DMS79 (cell line): ENCODE measurements around the gene KIRREL3.

Experiments
- DNase-seq: peaks from one replicate; lab custom pipeline; 2025; lab: John Stamatoyannopoulos, UW

Gene KIRREL3

DNA sequence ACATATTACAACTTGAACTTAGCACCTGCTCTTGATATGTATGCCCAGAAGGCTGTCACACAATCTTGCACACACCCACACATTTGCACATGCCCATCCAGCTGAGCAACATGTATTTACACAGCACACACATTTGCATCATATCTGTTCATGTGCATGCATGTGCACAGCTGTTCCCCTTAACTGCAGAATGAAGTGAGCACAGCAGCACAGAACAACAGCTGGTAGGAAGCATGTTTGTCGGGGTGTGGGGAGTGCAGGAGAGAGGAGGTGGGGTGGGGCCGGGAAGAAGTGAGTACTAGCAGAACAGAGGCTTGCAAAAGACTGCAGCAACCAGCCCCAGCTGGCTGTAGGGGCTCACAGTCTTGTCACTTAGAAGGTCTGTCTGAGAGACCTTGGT lies 296.5 kb downstream of the KIRREL3 start:
- no peak for DNase-seq

DNA sequence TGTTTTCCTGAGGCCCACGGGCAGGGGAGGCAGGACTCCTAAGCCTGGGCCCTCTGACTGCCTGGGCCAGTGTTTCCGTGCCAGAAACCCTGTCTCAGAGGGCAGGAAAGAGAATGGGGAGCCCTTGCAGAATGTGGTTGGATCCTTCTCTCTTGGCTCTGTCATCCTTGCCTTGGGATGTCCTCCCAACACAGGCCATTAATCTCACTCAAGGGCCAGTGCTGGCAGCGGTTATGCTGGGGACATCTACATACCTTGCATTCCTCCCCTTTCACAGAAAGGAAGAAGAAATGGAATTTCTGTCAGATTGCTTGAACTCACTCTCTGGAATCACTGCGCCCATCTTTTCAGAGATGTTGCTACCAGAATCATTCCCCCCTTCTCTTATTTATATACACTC lies 296.9 kb downstream of the KIRREL3 start:
- no peak for DNase-seq

DNA sequence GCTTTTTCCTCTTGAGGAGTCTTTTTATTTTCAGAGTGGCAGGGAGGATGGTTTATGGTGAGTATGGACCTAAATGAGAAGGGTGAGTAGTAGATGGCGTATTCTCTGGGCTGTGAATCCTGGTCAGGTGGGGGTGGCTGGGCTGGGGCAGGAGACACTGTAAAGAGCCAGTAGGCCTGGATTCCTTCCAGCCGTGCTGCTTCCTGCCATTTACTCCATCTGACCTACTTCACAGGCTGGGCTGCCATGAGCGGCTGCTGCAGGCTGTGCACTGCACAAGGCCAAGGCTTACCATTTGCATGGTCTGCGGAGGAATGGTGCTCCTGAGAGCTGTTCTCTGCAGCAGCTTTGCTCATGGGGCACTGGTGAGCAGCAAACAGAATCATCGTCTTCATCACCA lies 297.6 kb downstream of the KIRREL3 start:
- no peak for DNase-seq

DNA sequence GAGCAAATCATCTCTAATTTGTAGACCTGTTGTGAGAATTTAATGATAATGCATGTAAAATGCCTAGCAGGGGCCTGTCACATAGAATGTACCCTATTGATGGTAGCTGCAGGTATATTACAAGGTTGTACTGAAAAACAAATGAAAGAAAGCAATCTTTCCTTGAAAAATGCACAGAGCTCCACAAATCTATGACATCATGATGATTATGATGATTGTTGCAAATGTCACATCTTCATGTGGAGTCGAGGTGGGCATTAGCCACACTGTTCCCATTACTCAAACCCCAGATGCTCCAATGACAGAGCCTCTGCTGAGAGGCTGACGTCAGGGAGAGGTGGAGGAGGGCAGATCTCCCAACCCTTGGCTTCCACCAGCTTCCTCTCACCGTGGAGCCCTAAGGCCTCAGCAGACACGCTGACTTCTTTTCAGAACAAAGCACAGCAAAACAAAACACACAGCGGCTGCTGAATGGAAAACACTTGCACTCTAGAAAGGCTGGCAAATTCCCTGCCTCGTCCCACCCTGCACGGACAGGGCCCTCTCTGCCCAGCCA lies 298.3 kb downstream of the KIRREL3 start:
- DNase-seq = no peak

DNA sequence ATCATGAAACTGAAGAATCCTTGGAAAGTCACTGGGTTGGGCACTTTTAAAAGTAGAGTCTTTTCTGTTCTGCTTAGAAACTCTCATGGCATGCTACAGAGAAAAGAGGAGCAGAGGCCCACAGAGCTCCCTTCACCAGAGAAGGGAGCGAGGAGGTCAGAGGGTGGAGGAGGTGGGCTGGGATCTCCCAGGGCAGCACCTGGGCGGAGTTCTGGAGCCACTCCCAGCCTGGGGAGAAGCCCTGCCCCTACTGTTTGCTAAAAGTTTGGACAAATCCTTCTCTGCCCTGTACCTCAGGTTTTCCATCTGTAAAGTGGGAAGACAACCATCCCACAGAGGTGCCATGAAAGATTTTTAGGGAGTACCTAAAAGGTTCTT lies 299.1 kb downstream of the KIRREL3 start:
- no peak for DNase-seq

DNA sequence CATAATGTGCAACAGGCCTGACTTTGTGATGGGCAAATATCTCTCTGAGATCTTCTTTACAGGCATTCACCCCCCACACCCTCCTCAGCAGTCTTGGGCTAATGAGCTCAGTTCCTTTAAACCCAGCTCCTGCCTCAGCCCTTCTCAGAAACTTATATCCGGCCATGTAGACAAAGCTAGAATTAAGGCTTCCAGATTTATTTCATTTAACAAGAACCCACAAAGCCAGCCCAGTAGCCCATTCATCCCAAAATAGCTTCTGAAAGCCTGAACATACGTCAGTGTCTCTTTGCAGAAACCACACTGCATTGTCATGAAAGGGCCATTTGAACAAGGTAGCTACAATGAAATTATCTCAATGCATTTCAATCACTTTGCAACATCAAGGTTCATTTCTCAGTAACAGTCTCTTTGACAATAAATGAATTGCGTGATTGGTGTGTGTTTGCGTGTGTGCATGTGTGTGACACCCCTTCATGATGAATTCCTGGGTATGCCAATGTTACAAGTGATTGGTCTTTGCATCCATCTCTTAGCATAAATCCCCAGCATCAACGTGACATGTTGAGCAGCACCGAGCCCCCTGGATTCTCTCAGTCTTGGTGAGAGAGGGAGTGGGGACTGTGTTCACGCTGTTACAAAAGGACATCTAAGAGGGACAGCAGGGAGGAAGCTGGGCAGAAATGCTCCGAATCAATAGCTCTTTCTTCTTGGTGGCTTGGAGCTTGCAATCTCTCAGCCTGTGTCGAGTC lies 299.6 kb downstream of the KIRREL3 start:
- DNase-seq = no peak

DNA sequence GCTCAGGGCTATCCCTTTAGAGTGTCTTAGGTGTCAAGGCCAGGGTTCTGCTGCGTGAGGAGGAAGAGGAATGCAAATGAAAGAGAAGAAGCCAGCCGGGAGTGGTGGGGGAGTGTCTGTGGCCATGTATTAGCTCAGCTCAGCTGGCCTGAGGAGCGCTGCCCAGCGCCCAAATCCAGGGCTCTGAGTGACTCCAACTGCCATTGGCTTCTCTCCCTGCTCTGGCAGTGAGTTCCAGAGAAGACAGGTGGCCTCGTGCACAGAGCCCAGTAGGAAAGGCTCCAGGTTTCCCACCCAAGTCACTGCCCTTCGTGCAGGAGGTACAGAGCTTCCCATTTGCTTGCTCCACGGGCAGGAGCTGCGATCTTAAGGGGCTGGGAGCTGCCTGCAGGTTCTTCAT lies 302.0 kb downstream of the KIRREL3 start:
- no peak for DNase-seq

DNA sequence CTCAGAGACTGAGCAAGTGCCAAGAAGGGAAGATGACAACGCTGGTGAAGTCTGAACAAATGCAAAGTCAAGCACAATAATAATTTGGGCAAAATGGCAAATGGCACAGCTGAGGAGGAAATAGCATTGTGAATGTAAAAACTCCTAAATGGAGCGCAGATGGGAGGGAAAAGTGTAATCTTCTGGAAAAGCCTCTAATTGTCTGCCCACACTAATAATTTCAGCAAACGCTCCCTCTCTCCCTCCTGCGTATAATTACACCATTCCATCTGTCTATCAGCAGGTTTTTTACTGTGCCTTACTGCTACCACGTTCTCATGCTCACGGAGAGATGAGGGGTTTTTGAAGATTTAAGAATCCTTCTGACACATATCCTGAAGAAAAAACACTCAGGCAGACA lies 302.6 kb downstream of the KIRREL3 start:
- no peak for DNase-seq

DNA sequence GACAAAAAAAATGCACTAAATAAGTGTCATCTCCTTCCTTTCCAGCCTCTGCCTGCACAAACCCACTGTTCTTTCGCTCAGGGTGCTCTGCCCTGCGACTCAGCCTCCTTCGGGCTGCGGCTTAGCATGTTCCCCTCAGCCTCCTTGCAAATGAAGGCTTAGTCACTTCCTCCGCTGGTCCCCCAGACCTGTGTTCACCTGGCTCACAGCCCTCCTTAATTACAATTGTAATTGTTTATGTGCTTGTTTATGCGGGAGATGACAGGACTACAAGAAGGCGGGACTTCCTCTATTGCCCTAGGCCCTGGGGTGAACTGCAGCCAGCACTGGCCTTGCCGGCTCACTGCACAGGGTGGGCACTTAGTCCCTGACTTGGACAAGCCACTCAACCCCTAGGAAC lies 303.6 kb downstream of the KIRREL3 start:
- no peak for DNase-seq

DNA sequence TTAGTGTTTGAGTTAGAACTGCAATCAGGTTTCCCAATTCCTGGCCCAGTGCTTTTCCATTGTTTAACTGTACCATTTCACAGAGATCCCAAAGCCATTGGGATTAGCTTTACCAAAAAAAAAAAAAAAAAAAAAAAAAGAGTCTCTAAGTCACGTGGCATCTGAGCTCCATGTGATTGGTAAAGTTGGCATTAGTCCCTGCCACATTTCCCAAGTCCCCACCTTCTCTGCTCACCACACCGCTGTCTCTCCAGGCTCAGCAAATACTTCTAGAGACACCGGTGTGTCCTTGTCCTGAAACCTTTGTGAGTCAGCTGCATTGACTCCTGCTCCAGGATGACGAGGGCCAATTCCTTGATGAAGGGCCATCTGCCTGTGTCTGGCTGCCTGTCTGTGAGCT lies 305.3 kb downstream of the KIRREL3 start:
- DNase-seq = no peak

DNA sequence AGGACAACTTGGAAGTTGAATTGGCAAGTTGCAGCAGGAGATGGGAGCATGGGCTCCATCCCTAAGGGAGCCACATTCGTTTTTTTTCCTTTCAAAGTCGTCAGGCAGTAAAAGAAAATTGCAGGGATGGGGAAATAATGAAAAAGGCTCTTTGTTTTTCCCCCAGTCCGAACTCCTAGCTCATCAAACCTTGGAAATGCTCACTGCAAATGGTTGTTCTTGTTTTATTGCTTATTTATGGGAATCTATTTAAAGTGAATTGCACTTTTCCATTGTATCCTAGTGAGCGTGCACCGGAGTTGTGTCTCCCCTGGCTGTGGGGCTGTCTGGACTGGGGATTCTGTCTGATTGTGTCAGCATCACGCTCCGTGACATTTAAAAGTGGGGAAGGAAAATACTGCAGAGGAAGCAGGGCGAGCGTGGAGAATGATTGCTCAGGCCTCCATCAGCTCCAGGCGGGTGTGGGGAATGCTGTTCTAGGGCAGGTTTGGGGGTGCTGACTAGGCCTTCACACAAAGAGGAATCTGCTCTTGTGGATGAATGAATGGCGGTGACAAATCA lies 306.4 kb downstream of the KIRREL3 start:
- no peak for DNase-seq

DNA sequence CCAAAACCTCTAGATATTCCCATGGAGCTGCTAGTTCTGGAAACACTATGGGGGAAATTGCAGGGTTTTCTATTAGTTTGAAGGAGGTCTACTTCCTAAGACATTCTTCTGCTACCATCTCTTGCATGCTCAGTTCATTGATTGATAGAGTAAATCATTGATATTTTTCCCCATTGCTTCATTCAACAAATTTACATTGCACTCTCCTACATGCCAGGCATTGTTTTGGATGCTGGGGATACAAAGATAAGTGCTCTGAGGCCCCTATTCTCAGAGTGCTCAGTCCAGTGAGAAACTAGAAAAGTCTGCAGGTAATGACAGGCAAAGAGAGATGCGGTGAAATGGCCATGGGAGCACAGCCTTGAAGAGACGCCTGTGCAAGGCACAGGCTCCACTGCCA lies 313.1 kb downstream of the KIRREL3 start:
- no peak for DNase-seq

DNA sequence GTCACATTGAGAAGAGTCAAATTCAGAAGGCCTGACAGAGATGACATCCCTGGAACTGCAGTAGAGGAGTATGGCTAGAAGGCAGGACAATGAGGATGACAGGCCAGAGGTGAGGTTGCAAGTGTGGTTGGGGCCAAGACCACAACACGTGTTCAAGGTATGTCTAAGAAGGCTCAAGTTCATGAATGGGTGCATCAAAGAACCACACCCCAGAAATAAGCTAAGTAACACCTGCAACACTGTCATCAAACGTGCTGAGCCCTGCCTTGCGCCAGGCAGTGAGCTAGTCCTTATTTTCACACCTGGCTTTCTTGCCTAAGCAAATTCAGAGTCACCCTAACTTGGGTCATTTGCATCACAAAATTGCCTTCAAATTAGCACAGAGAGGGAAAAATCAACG lies 313.6 kb downstream of the KIRREL3 start:
- DNase-seq = no peak

DNA sequence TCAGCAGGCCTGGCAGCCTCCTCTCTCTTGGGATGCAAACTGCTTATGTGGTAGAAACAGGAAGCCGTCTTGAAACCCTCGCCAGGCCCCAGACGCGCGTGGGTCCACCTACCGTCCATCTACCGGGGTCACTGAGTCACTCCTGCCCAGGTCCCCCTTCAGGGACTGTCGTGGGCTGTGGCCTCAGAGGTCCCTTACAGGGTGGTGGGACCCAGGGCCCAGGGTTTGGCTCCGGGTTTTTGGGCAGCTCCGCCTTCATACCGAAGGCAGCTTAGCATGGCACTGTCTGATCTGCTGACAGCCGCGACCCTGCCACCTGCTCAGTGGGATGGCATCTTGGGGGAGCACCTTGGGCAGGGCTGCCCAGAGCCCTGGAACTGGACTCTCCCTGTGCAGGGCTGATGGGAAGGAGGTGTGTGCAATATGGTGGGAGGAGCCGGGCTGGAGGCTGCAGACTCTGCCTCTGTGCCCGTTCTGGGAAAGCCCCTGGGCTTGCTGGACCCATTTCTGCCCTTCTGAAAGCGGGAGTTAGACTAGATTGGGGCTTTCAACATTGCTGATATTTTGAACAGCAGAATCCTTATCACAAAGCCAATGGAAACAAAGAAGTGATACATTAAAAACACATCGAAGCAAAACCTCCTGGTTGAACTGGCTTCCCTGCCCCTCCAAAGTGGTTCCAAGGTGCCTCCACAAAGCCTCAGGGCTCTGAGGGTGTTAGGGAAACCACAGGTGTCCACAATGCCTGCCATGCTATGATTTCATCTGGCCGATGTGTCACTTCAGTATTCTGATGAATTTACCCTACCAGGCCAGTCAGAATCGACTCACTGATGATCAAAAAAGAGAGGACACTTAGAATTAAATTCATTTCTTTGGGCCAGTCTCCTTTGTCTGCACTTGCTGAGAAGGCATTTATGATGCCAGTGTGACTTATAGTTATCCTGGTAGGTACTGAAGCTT lies 316.5 kb downstream of the KIRREL3 start:
- DNase-seq = no peak

DNA sequence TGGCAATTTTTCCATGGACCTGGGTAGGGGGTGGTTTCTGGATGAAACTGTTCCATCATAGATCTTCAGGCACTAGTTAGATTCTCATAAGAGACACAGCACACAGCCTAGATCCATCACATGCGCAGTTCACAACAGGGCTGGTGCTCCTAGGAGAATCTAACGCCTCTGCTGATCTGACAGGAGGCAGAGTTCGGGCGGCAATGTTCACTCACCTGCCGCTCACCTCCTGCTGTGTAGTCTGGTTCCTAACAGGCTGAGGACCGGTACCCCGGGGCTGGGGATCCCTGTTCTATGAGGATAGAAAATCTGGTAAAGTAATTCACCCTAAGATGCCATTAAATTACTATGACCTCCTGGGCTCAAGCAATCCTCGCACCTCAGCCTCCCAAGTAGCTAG lies 318.0 kb downstream of the KIRREL3 start:
- DNase-seq = no peak

DNA sequence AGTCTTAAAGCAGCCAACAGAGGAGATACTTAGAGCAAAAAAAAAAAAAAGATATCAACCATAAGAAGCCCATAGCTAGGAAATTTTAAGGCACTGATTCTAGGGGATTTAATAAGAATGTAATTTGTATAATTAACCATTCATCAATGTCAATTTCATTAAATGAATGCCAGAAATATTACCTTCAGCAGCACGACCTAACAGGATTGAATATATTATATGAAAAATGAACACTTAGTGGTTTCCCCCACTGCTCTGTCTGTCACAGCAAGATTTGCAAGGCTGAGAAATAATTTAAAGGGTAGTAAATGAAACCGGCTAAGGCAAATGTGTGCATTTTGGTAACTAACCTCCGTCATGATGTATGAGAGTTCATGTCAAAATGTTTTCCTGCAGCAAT lies 319.9 kb downstream of the KIRREL3 start:
- DNase-seq = no peak

DNA sequence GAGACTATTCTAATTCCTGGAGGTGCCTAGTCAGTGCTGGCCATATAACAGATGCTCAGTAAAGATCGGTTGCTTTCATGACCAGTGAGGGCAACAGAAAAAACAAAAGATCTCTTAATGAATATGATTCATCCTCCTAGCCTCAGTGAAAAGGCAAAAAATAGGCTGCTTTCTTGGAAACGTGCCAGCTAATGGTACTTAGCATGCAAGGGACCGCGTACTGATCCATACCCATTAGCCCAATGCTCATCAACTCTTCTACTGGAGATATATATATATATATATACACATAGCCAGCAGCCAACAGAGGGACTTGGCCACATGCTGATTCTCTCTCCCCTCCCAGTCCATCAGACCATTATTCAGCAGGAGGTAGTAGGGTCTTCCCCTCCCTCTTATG lies 320.4 kb downstream of the KIRREL3 start:
- no peak for DNase-seq

DNA sequence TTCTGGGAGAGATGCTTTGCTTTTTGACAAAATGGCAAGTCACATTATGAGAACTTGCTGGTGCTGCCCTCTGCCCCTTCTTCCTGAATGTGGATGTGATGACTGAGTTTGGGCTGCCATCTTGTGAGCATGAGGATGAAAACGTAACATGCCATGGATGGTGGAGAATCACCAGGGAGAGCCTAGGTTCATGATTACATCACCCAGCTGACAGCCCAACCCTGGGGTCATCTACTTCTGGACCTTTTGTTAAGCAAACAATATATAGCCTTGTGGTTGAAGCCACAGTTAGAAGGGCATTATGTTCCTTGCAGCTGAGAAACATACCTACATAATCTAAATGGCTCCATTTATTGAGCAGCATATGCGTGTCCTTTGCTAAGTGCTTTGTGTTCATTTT lies 321.5 kb downstream of the KIRREL3 start:
- DNase-seq = no peak

DNA sequence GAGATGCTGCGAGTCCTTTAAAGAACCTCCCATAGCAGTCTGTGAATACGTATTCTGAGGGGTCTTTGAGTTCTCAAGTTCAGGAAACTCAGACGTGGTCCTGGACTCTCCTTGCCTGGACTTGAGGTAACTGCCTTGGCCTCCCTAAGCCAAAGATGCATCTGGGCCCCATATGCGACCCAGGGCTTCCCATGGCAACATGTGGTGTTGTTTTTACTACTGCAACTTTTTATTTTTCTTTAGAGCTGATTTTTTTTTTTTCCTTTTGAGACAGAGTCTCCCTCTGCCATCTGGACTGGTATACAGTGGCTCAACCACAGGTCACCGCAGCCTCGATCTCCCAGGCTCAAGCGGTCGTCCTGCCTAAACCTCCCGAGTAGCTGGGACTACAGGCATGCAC lies 324.0 kb downstream of the KIRREL3 start:
- DNase-seq = no peak

DNA sequence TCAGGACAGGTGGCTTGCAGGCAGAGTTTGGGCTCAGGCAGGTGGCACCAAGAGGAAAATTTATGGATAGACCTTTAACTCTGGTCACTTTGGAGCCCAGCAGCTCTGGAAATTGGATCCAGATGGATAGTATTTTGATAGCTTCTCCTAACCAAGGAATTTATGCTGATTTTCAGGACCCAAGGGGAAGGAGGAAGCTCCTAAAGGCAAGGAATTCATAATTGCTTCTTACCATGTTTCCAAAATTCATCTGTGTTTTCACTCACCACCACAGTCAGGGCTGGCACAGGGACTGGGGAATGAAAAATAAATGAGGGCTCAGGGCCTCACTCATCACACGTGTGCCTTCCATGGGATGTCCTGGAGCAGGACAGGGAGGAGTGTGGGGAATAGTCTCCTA lies 327.3 kb downstream of the KIRREL3 start:
- no peak for DNase-seq

DNA sequence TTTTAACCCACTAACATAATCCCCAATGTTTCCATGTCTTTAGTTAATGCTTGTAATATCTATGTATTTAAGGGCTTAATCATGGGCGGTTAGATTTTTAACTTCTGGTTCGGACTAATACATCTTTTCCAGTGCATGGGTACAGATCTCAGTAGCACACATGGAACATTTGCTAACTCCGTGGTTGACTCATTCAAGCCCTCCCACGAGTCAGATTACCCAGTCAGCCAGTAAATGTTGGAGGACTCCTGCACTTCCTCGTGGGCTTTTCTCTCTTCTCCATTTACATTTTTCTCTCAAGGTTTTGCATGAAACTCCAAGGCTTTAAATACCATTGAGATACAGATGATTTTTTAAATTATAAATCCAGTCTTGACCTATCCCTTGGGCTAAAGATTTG lies 331.2 kb downstream of the KIRREL3 start:
- no peak for DNase-seq

DNA sequence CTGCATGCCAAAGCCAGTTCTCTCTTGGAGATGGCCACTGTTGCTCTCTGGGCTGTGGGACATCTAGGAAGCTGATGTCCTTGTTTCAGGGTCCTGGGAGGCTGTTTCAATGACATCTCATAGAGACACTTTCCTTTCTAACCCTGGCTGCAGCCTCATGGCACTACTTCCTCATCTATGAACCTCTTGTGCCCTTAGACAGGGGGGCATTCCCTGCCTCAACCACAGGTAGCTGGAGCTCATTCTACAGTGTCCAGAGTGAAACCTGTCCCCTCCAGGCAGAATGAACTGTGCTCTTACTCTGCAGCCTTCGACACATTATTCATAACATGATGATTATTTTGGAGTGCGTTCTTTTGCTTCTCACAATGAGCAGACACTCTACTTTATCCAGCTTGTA lies 335.9 kb downstream of the KIRREL3 start:
- no peak for DNase-seq
